Measurements from ENCODE around the gene LRRC63.
A peak's percentile ranks its signal among the peaks of the same experiment; 100 is the strongest.
"Not testable (repeated sequence)": the region's sequence is repeated elsewhere in the genome, so short reads cannot be mapped to it uniquely, and the experiment has no call there.

Gene LRRC63

GRCh38 chr13:46211483-46212351, at the start of gene LRRC63:
Gene LRRC63 (plus strand): TSS chr13:46211928. CDS start chr13:46213035, 1,107 bp downstream.
- DNase-seq: peak; percentile 87

GRCh38 chr13:46162741-46163140, 49.0 kb upstream of the LRRC63 start:
- DNase-seq: not testable (repeated sequence)

- no peak for DNase-seq
These were observed 47.1 kb upstream of the LRRC63 start for GRCh38 chr13:46164661-46165060.

- DNase-seq: peak; percentile 65
These were observed 46.1 kb upstream of the LRRC63 start for GRCh38 chr13:46165485-46166223.

- DNase-seq: no peak
These were observed 45.5 kb upstream of the LRRC63 start for GRCh38 chr13:46166224-46166584.

- no peak for DNase-seq
These were observed 44.6 kb upstream of the LRRC63 start for GRCh38 chr13:46166947-46167610.

GRCh38 chr13:46168341-46168740, 43.4 kb upstream of the LRRC63 start:
- peak; percentile 75 for DNase-seq

- DNase-seq: no peak
These were observed 42.9 kb upstream of the LRRC63 start for GRCh38 chr13:46168783-46169182.

- no peak for DNase-seq
These were observed 42.0 kb upstream of the LRRC63 start for GRCh38 chr13:46169758-46170157.

GRCh38 chr13:46170268-46170667, 41.5 kb upstream of the LRRC63 start:
- no peak for DNase-seq

- DNase-seq: no peak
These were observed 41.0 kb upstream of the LRRC63 start for GRCh38 chr13:46170687-46171086.

GRCh38 chr13:46171217-46171616, 40.5 kb upstream of the LRRC63 start:
- DNase-seq: no peak

GRCh38 chr13:46171739-46172138, 40.0 kb upstream of the LRRC63 start:
- no peak for DNase-seq

GRCh38 chr13:46172531-46172991, 39.2 kb upstream of the LRRC63 start:
- DNase-seq: peak; percentile 49

GRCh38 chr13:46173656-46174055, 38.1 kb upstream of the LRRC63 start:
- DNase-seq: no peak

GRCh38 chr13:46176756-46177155, 35.0 kb upstream of the LRRC63 start:
- DNase-seq: no peak

GRCh38 chr13:46178143-46178542, 33.6 kb upstream of the LRRC63 start:
- DNase-seq: no peak

- DNase-seq: no peak
These were observed 32.9 kb upstream of the LRRC63 start for GRCh38 chr13:46178821-46179220.

- DNase-seq: peak; percentile 83
These were observed 32.2 kb upstream of the LRRC63 start for GRCh38 chr13:46179491-46179908.

GRCh38 chr13:46179969-46180763, 31.6 kb upstream of the LRRC63 start:
- DNase-seq: no peak

GRCh38 chr13:46181377-46181839, 30.3 kb upstream of the LRRC63 start:
- no peak for DNase-seq

GRCh38 chr13:46181840-46182490, 29.8 kb upstream of the LRRC63 start, which contains the start of gene LCP1:
Gene LCP1 (minus strand): TSS chr13:46182177. CDS start chr13:46159662, 22,515 bp downstream.
- peak; percentile 82 for DNase-seq
